HG02852 (cell line): Measurements from ENCODE around the gene MYO18B.

ENCODE experiments used
- ATAC-seq: cut with Tn5 transposase; IDR thresholded peaks from one replicate; pipeline ENCODE4 v1.9.1; 2021; ENCODE audit warnings: mild to moderate bottlenecking, moderate library complexity; ENCODE audit not compliant: unreplicated experiment

The MYO18B gene

DNA sequence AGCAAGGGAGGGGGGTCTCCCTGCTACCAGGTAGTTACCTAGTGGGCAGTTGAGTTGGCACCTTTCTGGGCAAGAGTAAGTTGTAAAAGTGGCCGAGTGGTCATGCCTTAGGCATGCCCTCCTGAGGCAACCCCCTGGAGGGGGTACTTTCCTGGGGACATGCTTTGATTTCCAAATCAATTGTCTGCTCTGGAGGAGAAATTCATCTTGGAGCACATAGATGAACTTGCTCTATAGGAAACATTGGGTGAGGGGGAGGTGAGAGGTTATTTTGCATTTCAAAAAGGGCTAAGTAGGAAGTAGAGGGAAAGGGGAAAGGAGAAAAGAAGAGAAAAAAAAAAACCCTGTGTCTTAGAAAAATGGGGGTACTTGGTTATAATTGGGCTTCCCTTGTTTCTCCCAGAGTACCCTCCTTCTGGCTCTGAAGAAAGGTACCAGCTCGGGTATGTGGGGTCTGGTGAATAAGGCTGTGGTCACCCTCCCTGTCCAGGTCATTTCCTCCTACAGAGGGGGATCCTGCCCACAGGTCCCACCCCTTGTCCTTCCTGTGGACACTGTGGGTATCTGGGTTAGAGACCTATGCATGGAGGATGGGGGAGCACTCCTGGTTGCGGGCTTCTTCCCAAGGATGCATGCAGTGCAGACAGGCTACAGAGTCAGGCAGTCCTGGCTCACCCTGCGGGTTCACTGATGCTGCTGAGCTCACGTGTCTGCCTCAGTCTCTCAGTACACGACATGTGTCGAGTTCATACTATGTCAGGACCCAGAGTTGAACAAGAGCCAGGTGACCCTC is 193.5 kb downstream of the MYO18B start:
- ATAC-seq, result no peak

DNA sequence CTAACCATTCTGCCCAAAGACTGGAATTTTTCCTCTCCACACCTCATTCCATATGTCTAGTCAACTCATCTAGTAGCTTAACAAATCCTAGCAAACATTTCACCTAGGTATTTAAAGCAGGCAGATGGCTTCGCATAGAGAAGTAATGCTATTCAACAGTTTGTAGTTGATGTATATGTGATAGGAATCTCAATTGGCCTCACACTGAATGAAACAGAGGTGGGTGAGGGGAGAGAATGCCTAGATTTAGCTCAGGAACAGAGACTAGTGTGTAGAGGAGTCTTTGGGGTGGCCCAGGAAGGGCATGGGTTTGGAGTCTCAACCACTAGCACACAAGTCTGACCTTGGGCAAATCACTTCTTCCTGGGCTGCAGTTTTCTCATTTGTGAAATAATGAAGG is 196.2 kb downstream of the MYO18B start:
- no peak for ATAC-seq

DNA sequence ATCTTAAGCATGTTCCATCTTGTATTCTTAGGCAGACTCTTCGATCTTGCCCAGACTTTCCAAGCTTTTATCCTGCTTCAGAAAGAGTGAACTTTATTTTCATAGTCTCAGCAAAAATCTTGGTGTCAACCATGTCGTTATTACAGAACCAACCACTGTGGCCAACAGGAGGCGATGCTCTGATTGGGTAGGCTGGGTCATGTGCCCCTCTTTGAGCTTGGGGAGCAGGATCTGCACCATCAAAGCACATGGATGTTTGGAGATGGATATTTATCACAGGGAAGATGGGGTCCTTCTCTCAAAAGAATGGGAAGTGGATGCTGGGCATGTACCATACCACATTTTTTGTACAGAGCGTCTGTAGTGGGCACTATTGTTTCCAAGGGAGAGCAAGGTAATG is 197.4 kb downstream of the MYO18B start:
- ATAC-seq, result no peak

DNA sequence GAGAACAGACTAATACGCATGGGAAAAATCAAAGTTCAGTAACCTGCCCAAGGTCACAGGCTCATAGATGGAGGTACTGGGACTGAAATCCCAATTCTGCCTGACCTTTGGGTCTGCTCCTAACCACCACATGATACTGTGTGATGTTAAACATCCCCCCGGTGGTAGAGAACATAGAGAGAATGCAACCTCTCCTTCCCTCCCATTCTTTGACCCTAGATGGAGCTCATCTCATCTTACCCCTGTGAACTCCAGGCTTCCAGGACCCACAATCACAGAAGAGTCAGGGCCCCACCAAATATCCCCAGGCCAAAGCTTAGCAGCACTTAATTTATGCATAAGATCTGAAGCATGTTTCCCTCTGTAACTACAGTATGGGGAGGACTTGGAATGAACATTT is 198.5 kb downstream of the MYO18B start:
- ATAC-seq, result no peak

DNA sequence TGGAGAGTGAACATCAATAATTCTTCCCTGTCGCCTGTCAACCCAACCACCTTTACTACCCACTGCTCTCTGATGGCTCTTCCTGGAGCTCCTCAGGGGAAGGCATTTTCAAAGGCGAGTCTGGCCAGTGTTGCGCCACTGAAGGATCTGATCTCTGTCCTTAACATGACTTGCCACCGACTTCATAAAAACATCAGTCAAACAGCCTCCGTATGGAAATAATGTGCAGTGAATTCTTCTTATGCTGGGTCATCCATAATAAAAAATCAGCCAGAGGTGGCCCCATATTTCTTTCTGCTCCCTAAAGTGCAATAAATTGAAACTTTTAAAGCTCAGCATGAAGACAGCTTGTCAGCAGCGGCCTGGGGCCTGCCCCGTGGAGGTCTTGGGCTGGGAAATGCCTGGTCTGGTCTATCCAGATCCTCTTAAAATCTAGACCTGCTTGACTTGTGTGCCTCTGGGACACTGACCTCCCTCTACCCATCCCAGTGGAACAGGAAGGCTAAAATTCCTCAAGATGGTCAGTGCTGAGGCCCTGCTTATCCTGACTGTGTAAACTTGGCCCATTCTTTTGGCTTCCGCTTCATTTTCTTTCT is 199.5 kb downstream of the MYO18B start:
- no peak for ATAC-seq

DNA sequence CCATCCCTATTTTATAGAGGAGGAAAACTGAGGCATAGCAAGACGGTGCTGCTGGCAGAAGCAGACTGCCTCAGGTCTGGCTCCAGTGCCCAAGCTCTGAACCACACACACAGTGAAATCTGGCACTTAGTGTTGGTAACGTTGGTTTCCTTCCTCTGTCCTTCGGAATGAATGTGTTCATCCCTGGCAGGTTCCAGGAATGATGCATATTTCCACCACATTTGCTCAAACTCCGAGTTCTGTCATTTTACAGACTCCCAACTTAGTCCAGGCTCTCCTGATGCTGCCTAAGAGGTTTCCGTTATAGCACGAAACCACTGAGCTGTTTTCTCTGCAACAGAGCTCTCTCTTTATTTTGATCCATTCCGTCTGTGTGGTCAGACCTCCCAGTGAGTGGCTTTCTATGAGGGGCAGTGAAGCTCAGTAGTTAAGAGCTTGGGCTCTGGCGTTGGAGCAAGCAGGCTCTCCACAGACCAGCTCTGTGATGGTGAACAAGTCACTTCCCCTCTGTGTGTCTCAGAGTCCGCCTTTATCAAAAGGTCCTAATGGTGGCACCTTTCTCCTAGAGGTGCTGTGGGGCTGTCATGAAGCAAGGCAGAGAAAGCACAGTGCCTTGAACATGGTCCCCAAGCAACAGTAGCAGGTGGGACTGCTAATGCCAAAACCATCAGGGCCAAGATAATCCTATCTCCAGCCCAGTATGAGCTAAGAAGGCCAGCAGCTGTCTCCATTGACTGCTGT is 200.3 kb downstream of the MYO18B start:
- ATAC-seq, result no peak

DNA sequence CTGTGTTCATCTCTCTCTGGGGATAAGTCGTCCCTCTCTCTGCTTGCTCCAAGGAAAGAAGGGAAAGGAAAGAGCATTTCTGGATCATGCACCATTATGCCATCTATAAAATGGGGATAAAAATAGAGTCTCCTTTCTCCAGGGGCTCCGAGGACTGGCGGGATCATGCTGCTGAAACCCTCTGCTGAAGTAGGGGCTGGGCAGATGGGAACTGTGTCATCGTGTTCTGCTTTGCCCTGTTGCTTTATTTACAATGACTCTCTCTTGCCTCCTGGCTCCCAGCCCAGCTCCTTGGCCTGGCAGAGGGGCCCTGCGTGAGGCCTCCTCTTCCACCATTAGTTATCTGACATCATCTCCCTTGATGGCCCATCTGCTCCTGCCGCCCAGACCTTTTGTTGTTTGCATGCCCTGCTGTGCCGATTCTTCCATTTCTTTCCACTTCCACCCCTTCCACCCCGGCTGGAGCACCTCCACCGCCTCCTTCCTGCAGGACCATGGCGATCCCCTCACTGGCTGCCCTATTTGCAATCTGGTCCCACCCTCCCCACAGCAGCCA is 200.9 kb downstream of the MYO18B start:
- no peak for ATAC-seq

DNA sequence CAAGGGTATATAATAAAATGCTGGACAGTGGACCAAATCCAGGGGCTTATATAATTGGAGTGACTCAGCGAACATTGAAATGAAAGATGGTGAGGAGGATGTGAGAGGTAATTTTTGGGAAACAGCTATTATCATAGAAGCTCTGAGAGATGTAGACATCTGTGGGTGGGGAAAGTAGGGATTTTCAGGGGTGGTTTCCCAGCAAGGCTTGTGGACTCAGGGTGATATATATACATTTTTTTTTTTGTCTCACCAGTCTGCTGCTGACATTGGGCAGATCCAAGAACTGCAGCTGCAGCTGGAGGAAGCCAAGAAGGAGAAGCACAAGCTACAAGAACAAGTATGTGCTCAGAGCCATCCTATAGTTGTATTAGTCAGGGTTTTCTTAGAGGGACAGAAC is 208.1 kb downstream of the MYO18B start:
- no peak for ATAC-seq

DNA sequence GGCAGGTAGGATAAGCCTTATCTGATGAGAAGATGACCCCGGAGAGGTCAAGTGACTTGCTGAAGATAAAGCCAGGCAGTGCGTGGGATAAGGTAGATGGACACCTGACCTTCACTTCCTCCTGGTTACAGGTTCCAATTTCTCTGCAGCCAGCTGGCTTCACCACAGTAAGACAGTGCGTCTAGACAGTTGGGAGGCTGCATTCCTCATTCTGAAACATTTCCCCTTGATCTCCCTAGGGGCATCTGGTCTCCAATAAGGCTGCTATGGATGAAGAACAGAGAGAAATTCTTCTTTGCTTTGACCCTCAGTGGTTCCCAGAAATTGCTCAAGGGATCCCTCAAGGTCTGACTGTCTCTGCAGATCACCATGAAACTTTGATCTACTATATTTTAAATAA is 211.3 kb downstream of the MYO18B start:
- no peak for ATAC-seq

DNA sequence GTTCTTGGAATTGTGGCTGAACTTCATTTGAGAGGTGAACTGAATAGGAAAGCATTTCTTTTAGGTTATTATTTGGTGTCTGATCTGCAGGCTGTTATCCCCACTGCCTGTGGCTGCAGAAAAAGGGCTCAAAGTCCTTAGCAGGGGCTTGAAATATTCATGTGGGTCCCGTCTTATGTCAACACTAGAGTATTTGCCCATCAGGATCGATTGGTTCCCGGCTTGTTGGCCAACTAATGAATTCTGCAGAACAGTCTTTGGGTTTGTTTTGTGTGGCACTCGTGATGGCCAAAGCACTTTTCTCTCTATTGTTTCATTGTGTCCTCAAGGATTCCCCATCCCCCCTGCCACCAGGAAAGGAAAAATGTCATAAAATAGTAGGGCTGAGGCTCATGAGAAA is 211.9 kb downstream of the MYO18B start:
- ATAC-seq, result no peak

DNA sequence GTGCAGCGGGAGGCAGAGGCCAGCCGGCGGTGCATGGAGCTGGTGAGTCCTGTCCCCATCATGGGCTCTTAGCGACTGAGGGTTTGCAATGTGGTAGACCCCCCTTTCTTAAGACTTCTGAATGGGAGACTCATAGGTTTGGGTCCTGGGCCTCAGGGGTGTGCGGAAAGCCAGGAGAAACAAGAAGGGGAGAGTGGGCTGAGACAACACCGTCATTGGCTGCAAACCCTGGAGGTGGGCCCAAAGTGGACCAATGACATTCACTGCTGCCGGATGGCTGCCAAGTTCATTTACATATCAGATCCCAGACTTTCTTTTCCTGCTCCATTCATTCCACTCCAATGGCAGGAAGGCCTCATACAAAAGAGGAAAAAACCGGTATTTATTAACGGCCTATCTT is 213.3 kb downstream of the MYO18B start:
- ATAC-seq, result no peak

DNA sequence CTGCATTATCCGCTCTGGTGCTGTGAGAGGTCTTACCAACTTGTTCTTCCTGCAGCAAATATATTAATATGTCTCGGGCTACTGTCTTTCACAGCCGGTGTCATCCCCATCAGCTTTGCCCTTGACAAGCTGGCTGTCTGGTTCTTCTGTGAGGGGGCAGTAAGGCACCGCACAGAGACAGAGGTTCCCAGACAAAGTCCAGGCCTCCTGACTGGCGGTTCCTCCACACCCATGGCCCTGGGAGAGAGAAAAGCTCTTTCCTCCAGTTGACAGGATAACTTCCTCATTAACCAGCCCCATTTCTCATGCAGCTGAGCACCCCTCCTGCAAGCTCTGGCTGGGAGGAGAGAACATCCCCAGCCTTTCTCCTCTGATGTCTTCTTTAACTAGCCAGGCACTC is 214.8 kb downstream of the MYO18B start:
- no peak for ATAC-seq

DNA sequence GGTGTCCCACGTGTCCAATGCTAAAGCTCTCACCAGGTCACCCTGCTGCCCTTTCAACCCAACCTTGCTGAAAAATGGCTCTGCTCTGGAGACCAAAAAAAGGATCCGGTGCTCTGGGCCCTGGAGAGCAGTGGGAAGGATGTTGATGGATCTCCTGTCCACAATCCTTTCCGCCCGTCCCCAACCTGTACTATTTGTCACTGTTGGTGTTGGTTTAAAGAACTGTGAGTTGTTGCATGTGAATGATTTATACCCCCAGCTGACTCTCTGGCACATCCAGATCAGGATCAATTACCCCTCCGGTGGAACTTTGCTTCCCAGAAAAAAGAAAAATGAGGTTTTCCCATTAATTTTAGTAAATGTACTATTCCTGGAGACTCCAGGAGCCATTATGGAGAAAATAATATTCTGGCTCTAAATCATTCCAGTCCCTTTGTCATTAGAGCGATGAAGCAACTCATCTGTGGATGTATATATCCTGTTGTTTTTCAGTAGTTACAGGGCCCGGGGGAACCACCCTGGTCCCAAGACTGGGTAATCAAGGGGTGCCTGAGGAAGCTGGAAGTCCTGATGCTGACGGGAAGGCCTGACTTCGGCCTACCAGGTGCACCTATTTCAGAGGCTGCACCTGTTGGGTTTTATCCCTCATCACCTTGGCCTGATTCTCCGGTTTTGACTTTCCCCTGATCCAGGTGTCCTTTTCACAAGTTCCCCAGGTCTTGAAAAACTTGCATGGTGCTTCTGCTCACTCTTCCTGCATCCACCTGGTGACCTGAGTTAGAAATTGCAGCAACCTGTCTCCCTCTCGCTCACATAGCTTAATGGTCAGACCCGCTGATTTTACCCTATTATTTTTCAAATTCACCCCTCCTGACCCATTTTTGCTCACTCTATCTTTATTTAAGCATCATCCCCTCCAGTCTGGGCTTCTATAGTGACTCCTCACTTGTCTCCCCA is 218.1 kb downstream of the MYO18B start:
- no peak for ATAC-seq

DNA sequence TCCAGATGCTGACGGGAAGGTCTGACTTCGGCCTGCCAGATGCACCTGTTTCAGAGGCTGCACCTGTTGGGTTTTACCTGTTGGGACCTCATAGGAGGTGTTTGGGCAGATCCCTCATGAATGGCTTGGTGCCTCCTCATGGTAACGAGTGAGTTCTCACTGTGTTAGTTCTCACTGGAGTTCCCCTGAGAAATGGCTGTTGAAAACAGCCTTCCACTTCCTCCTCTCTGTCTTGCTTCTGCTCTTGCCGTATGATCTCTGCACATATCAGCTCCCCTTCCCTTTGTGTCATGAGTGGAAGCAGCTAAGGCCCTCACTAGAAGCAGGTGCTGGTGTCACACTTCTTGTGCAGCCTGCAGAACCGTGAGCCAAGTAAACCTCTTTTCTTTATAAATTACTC is 219.7 kb downstream of the MYO18B start:
- no peak for ATAC-seq

DNA sequence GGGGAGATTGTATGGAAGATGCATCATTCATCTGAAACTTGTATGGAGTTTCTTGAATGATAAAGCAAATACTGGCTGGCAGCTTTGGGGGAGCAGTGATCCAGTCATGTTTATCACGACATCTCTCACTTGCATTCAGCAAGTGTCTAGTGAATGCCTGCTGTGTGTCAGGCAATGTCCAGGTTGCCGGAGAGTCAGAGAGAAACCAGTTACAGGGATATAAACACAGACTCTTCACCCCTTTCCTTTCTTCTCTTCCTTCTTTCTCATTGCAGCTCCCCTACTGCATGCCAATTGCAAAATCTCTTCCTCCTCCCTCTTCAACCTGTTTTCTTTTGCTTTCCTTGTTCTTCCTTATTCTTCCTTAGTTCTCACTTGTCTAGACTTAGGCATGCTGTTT is 220.7 kb downstream of the MYO18B start:
- no peak for ATAC-seq

DNA sequence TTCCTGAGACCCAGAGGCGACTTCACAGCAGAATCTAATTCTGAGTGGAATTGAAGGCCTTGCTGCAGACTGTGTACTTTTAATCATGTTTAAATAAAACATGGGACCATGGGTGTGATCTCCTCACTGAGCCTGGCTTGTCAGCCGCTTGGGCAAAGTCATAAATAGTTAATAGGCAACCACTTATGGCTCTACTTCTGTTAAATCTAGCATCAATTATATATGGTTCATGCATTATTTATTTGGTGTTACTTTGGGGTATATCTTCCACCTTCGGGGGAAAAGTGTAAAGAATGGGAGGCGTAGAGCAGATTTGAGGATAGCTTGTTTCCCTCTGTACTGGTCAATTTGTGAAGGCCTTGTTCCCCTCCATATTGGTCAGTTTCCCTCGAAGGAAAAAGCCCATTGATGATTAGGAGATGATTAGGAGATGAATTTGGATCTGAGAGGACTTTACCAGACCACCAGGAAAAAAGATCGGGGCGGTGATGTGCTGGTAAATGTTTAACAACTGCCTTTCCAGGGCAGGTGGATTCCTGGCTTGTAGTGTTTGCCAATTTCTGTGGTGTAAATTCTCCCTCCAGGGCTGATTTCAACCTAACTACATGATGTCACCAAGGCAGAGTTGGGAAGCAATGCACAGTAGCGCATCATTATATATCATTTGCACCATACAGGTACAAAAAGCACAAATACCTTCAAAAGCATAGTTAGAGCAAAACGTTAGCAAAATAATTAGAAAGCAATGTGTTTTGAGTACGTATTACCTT is 223.2 kb downstream of the MYO18B start:
- no peak for ATAC-seq

DNA sequence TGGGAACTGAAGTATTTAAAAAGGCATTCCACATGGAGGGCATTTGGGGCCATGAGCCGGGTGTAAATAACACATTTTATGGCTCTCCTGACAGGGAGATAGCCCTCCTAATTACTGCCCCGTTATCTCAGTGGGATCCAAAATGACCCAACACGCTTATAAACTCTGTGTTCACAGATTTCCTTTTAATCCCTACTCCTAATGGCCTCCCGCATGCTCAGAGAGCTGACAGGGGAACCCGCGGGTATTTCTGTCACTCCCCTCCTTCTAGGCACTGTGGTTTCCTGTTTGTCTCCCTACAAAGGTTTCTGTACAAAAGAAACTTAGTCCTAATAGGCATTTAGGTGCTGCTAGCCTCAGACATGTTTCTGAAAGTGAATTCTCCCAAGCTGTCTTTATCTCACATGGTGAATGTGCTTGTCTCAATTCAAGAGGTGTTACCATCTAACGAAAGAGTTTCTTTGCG is 224.5 kb downstream of the MYO18B start:
- ATAC-seq, result no peak

DNA sequence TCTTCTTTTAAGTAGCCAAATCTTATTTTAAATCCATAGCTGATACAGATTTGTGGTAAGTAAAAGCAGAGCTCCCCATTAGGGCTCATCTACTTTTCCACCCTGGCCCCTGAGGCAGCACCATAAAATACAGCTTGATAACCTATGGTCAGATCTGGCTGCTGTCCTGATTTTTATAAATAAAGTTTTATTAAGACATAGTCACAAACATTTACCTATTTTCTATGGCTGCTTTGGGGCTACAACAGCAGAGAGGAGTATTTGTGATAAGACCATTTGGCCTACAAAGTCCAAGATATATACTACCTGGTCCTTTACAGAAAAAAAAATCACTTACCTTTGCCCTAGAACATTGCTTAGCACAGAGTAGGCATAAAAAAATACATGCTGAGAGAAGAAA is 227.3 kb downstream of the MYO18B start:
- ATAC-seq, result no peak

DNA sequence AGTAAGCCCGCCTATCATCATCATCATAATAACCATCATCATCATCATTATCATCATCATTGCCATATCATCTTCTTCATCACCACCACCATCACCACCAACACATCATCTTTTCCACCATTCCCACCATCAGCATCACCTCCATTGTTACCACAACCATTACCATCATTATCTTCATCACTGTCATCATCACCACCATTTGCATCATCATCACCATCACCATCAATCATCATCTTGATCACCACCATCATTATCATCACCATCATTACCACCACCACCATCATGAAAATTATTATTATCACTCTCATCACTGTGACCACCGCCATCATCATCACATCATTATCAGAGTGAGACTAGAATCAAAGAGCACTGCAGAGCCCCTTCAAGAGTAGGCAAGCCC is 227.9 kb downstream of the MYO18B start:
- no peak for ATAC-seq

DNA sequence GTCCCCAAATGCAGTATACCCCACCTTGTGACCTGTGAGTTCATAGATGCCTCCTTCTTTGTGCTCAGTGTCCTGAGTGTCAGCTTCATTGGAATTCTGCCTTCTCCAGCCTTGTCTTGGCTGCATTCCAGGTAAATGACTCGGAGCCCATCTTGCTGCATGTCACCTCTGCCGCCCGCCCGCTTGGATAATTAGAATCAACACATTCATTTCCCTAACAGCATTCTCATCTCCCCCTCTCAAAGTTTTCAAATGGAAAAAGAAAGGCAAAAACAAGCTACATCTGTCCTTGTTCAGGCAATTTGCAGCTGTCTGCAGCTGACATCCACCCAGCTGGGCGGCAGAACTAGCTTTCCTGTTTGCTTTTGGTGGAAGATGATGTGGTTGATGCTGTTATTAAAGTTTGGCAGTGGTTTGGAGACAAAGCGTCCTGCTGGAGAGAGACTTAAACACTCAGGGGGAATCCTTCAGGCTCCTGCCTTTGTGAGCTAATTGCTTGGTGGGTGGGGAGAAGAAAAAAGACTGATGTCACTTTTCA is 228.5 kb downstream of the MYO18B start:
- ATAC-seq, result no peak
